Bronchial epithelial cell (primary cell): ENCODE measurements around the gene SLC22A3. TPM values are rescaled to one million over a fixed set of nuclear protein-coding genes. Genes with fewer than 3 reads are reported as not detected.

Experiments
- DNase-seq: peaks from one replicate; pipeline ENCODE4 v3.0.0-alpha.2; 2010; ENCODE audit warnings: low read depth
- FAIRE-seq: peaks from 2 replicates; lab custom pipeline; 2011; peaks lifted over from hg19 to GRCh38; lab: Jason Lieb, UNC
- H3K27me3 ChIP-seq: 2 replicates; pipeline ENCODE4 v1.5.1; 2011; ENCODE audit warnings: low read length; ENCODE audit not compliant: control insufficient read depth, insufficient read depth
- H3K36me3 ChIP-seq: 2 replicates; pipeline ENCODE4 v1.5.1; 2011; ENCODE audit warnings: low read length; ENCODE audit not compliant: control insufficient read depth, insufficient read depth
- H3K4me3 ChIP-seq: 2 replicates; pipeline ENCODE4 v1.5.1; 2011; ENCODE audit warnings: mild to moderate bottlenecking, low read depth, low read length, control low read depth
- CTCF ChIP-seq: IDR thresholded peaks from 2 replicates; pipeline ENCODE4 v1.5.1; 2011; ENCODE audit warnings: mild to moderate bottlenecking, moderate library complexity, low read length, control low read depth, inconsistent platforms; ENCODE audit not compliant: insufficient read depth, severe bottlenecking
- total RNA-seq: library from RNA; depleted of rRNA; stranded (reverse); fragments of >200 nt; gene quantifications from 2 replicates; pipeline ENCODE4 v1.2.1, GENCODE V29; 2014

Gene SLC22A3
- total RNA-seq, 1 donor from 2014 or later = 8.2 TPM

- no peak for TF ChIP-seq CTCF
- FAIRE-seq = no peak
Observed at GRCh38 chr6:160331204-160331603, 17.0 kb upstream of the SLC22A3 start.

GRCh38 chr6:160331753-160332152, 16.4 kb upstream of the SLC22A3 start:
- DNase-seq (no peak), FAIRE-seq (no peak)
- Histone ChIP-seq H3K36me3 (no peaks in the 10 kb centered on the region), H3K27me3 (no peaks in the 10 kb centered on the region), H3K4me3 (no peak overlapping the region)
- TF ChIP-seq CTCF = no peak

More at GRCh38 chr6:160331204-160331603, 17.0 kb upstream of the SLC22A3 start:
- Histone ChIP-seq H3K4me3 (no peak overlapping the region), H3K27me3 (no peaks in the 10 kb centered on the region), H3K36me3 (no peaks in the 10 kb centered on the region)
- DNase-seq = no peak

- no peak for TF ChIP-seq CTCF
- DNase-seq (no peak), FAIRE-seq (no peak)
- H3K36me3 ChIP-seq = no peaks in the 10 kb centered on the region
- H3K4me3 ChIP-seq = no peak overlapping the region
- no peaks in the 10 kb centered on the region for H3K27me3 ChIP-seq
Observed at GRCh38 chr6:160333101-160333500, 15.1 kb upstream of the SLC22A3 start.

- DNase-seq = peak; percentile 27
- Histone ChIP-seq H3K4me3 (no peak overlapping the region), H3K27me3 (no peaks in the 10 kb centered on the region), H3K36me3 (no peaks in the 10 kb centered on the region)
- TF ChIP-seq CTCF = no peak
- FAIRE-seq = peak; percentile 58
Observed at GRCh38 chr6:160333841-160334240, 14.3 kb upstream of the SLC22A3 start.

GRCh38 chr6:160336200-160336599, 12.0 kb upstream of the SLC22A3 start:
- H3K36me3 ChIP-seq = no peaks in the 10 kb centered on the region
- DNase-seq (no peak), FAIRE-seq (no peak)
- H3K27me3 ChIP-seq = no peaks in the 10 kb centered on the region
- H3K4me3 ChIP-seq = no peak overlapping the region
- TF ChIP-seq CTCF = no peak

- H3K36me3 ChIP-seq = no peaks in the 10 kb centered on the region
- TF ChIP-seq CTCF = no peak
- DNase-seq (peak; percentile 95), FAIRE-seq (peak; percentile 86)
- no peak overlapping the region for H3K4me3 ChIP-seq
- H3K27me3 ChIP-seq = no peaks in the 10 kb centered on the region
Observed at GRCh38 chr6:160337301-160337700, 10.9 kb upstream of the SLC22A3 start.
